NB4 (cell line): ENCODE data around the gene CEP128.

Source experiments
- DNase-seq: peaks from one replicate; pipeline ENCODE4 v3.0.0; 2010; ENCODE audit warnings: low read depth
- H3K4me3 ChIP-seq: one replicate; pipeline ENCODE4 v1.5.1; 2011; ENCODE audit warnings: mild to moderate bottlenecking, low read depth, low read length, moderate library complexity
- CTCF ChIP-seq: IDR thresholded peaks from one replicate; pipeline ENCODE4 v1.5.1; 2012; ENCODE audit warnings: low read depth, low read length
- MAX ChIP-seq: IDR thresholded peaks from 2 replicates; pipeline ENCODE4 v1.6.1; 2011; ENCODE audit warnings: low read depth, low read length
- MYC ChIP-seq: IDR thresholded peaks from 2 replicates; pipeline ENCODE4 v1.6.1; 2011; ENCODE audit warnings: low read depth, low read length
- POLR2A ChIP-seq: IDR thresholded peaks from 2 replicates; pipeline ENCODE4 v1.6.1; 2011; ENCODE audit warnings: mild to moderate bottlenecking; ENCODE audit not compliant: insufficient read length; ENCODE audit errors: extremely low read depth

The CEP128 gene

GRCh38 chr14:80754696-80755095, 186.8 kb downstream of the CEP128 start:
- no peak for DNase-seq
- TF ChIP-seq CTCF = no peak
- no peak for TF ChIP-seq MAX
- TF ChIP-seq POLR2A = no peak
- TF ChIP-seq MYC = no peak
- H3K4me3 ChIP-seq = no peak overlapping the region

GRCh38 chr14:80751285-80751684, 190.3 kb downstream of the CEP128 start:
- TF ChIP-seq MYC (no peak), POLR2A (no peak), CTCF (no peak), MAX (no peak)
- H3K4me3 ChIP-seq = no peak overlapping the region
- no peak for DNase-seq

GRCh38 chr14:80726211-80726610, 215.3 kb downstream of the CEP128 start:
- TF ChIP-seq MYC = no peak
- TF ChIP-seq POLR2A = no peak
- no peak overlapping the region for H3K4me3 ChIP-seq
- DNase-seq = no peak

- no peak overlapping the region for H3K4me3 ChIP-seq
- DNase-seq = no peak
- TF ChIP-seq POLR2A (no peak), CTCF (no peak), MAX (no peak), MYC (no peak)
These were observed 222.6 kb downstream of the CEP128 start for GRCh38 chr14:80718940-80719339.

GRCh38 chr14:80714474-80714873, 227.1 kb downstream of the CEP128 start:
- no peak for DNase-seq
- TF ChIP-seq CTCF = no peak
- no peak for TF ChIP-seq MAX
- no peak for TF ChIP-seq POLR2A
- no peak for TF ChIP-seq MYC
- no peak overlapping the region for H3K4me3 ChIP-seq

- TF ChIP-seq POLR2A = no peak
- no peak for TF ChIP-seq MYC
- no peak for TF ChIP-seq CTCF
- TF ChIP-seq MAX = no peak
- H3K4me3 ChIP-seq = no peak overlapping the region
- no peak for DNase-seq
These were observed 228.3 kb downstream of the CEP128 start for GRCh38 chr14:80713076-80713850.
